Activated CD8-positive, alpha-beta memory T cell treated with anti-CD3 and anti-CD28 coated beads, Interleukin-2, amount 10 ng/mL, durations not matched to agents 7 days and 5 days (primary cell): ENCODE measurements around the gene WDPCP. TPM values are rescaled to one million over a fixed set of nuclear protein-coding genes. Genes with fewer than 3 reads are reported as not detected.
"Not testable (repeated sequence)": the region's sequence is repeated elsewhere in the genome, so short reads cannot be mapped to it uniquely, and the experiment has no call there.

Experiments
- ATAC-seq: fragments of 150-1000 bp; cut with Tn5 transposase; one replicate; pipeline ENCODE4 v1.10.0; 2021; ENCODE audit warnings: moderate library complexity
- CTCF ChIA-PET: fragments of 350-600 bp; sonication (Branson Sonifier 250); formaldehyde crosslinking; loops from one replicate; lab custom pipeline; 2021; ENCODE audit warnings: antibody characterized with exemption; lab: Charles Lee
- DNase-seq: peaks from one replicate; pipeline ENCODE4 v3.0.0-alpha.2; 2020
- H3K27ac Mint-ChIP-seq: one replicate; pipeline ENCODE4 v1.8.0; 2021; ENCODE audit warnings: mild to moderate bottlenecking, mixed read lengths
- H3K27me3 Mint-ChIP-seq: one replicate; pipeline ENCODE4 v1.8.0; 2021; ENCODE audit warnings: mixed read lengths
- H3K36me3 Mint-ChIP-seq: one replicate; pipeline ENCODE4 v1.8.0; 2021; ENCODE audit warnings: mild to moderate bottlenecking, mixed read lengths
- H3K4me1 Mint-ChIP-seq: one replicate; pipeline ENCODE4 v1.8.0; 2021; ENCODE audit warnings: mixed read lengths
- H3K4me3 Mint-ChIP-seq: one replicate; pipeline ENCODE4 v1.8.0; 2021; ENCODE audit warnings: mild to moderate bottlenecking, moderate library complexity, mixed read lengths
- H3K9me3 Mint-ChIP-seq: one replicate; pipeline ENCODE4 v1.8.0; 2022; ENCODE audit warnings: low read depth, mixed read lengths
- total RNA-seq, 2 experiments: library from RNA; stranded (reverse); gene quantifications; one replicate each; pipeline ENCODE4 v1.2.3, GENCODE V29; 2021

WDPCP gene
- total RNA-seq, 2 experiments from 2014 or later = 7.3 to 7.6 TPM

DNA sequence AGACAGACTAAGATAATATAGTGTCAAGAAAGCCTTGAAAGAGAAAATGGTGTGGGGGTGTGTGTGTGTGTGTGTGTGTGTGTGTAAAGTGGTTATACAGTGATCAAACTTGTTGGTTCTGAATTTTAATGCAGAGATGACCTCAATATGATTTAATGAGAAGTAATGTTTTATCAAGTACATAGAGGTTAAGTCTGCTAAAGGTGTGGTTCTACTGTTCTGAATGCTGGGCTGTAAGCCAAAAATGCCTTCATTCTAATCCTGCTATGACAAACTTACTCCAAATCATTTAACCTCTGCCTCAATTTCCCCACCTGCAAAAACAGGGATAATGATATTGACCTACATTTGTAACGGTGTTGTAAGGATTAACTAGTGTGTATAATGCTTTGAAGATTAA lies 87.9 kb downstream of the WDPCP start:
- CTCF ChIA-PET = no interaction called here
- no peak for ATAC-seq
- Mint-ChIP-seq H3K9me3 (no peaks in the 10 kb centered on the region), H3K4me3 (no peak overlapping the region), H3K4me1 (no peaks in the 10 kb centered on the region), H3K27me3 (no peaks in the 10 kb centered on the region), H3K27ac (no peak overlapping the region), H3K36me3 (no peaks in the 10 kb centered on the region)
- DNase-seq = no peak

- H3K9me3 Mint-ChIP-seq = no peaks in the 10 kb centered on the region
- H3K27ac Mint-ChIP-seq = no peak overlapping the region
- DNase-seq (no peak), ATAC-seq (no peak)
- no peaks in the 10 kb centered on the region for H3K36me3 Mint-ChIP-seq
- H3K27me3 Mint-ChIP-seq = no peaks in the 10 kb centered on the region
- H3K4me1 Mint-ChIP-seq = no peaks in the 10 kb centered on the region
- H3K4me3 Mint-ChIP-seq = no peak overlapping the region
- CTCF ChIA-PET = no interaction called here
Measured at GRCh38 chr2:63497576-63497975, 90.7 kb downstream of the WDPCP start.

DNA sequence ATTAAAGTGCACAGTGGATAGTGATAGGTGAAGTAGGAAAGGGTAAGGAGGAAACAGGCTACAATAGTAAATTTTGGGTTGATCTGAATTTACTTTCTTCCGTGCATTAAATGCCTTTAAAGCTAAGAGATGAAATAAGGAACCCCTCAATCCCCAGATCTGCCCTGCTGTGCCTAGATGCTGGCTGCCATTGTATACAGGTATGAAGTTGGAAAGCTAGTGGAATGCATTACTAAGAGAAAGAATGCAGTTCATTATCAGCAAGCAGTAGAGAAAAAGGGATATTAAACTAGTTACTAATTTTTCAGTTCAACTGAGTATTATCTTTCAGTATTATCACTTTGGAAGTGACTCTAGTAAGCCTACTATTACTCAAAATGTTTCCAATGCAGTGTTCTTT lies 93.3 kb downstream of the WDPCP start:
- CTCF ChIA-PET = no interaction called here
- no peaks in the 10 kb centered on the region for H3K36me3 Mint-ChIP-seq
- DNase-seq = no peak
- no peak for ATAC-seq
- H3K4me3 Mint-ChIP-seq = no peak overlapping the region
- no peak overlapping the region for H3K27ac Mint-ChIP-seq
- H3K9me3 Mint-ChIP-seq = no peaks in the 10 kb centered on the region
- H3K4me1 Mint-ChIP-seq = no peaks in the 10 kb centered on the region
- no peaks in the 10 kb centered on the region for H3K27me3 Mint-ChIP-seq

GRCh38 chr2:63494100-63494499 lies 94.2 kb downstream of the WDPCP start:
- no peaks in the 10 kb centered on the region for H3K27me3 Mint-ChIP-seq
- CTCF ChIA-PET = no interaction called here
- H3K27ac Mint-ChIP-seq = no peak overlapping the region
- no peaks in the 10 kb centered on the region for H3K36me3 Mint-ChIP-seq
- ATAC-seq = no peak
- H3K4me3 Mint-ChIP-seq = no peak overlapping the region
- DNase-seq = no peak
- H3K4me1 Mint-ChIP-seq = no peaks in the 10 kb centered on the region
- H3K9me3 Mint-ChIP-seq = no peaks in the 10 kb centered on the region

DNA sequence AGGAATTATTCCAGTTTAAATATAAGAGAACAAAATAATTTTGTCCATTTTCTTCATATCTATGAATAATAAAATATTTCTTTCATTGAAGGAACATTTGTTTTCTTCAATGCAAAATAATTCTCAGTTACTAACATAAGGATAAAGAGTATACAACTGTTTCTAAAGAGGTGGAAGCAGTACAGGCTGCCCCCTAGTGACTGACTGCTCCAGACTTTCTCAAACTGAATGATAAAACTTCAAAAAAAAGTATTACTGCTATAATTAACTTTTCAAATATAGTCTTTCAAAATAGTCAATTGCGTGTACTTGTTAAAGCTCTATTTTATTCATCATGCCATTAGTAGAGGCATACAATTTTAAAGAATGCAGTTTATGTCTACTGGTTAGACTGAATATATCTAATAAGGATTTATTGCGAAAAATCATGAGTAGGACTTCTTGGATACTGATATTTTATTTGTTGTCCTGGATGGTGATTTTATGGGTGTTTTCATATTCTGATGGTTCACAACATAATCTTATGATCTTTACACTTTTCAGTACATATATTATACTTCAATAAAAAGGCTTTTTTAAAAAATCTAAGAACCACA lies 100.1 kb downstream of the WDPCP start:
- no peaks in the 10 kb centered on the region for H3K9me3 Mint-ChIP-seq
- H3K4me1 Mint-ChIP-seq = no peaks in the 10 kb centered on the region
- H3K27ac Mint-ChIP-seq = no peak overlapping the region
- H3K36me3 Mint-ChIP-seq = no peaks in the 10 kb centered on the region
- DNase-seq (peak; percentile 40), ATAC-seq (no peak)
- no peak overlapping the region for H3K4me3 Mint-ChIP-seq
- no peaks in the 10 kb centered on the region for H3K27me3 Mint-ChIP-seq
- CTCF ChIA-PET = interaction anchor here (1.2 to 1.3 kb wide), 2 partner anchors 63 to 432 kb away, joined by 3 read pairs; no protein-coding TSS in a partner anchor

GRCh38 chr2:63486861-63487290 lies 101.4 kb downstream of the WDPCP start:
- Mint-ChIP-seq H3K27me3 (no peaks in the 10 kb centered on the region), H3K4me3 (no peak overlapping the region), H3K9me3 (no peaks in the 10 kb centered on the region), H3K27ac (no peak overlapping the region), H3K36me3 (no peaks in the 10 kb centered on the region), H3K4me1 (no peaks in the 10 kb centered on the region)
- CTCF ChIA-PET = interaction anchor here (1.3 kb wide), 1 partner anchor 62 kb away, joined by 3 read pairs; no protein-coding TSS in a partner anchor
- ATAC-seq (no peak), DNase-seq (no peak)

GRCh38 chr2:63484901-63485300 lies 103.4 kb downstream of the WDPCP start:
- Mint-ChIP-seq H3K9me3 (no peaks in the 10 kb centered on the region), H3K4me3 (no peak overlapping the region), H3K4me1 (no peaks in the 10 kb centered on the region), H3K36me3 (no peaks in the 10 kb centered on the region), H3K27ac (no peak overlapping the region), H3K27me3 (no peaks in the 10 kb centered on the region)
- no peak for ATAC-seq
- CTCF ChIA-PET = no interaction called here
- DNase-seq = no peak

- no peak overlapping the region for H3K27ac Mint-ChIP-seq
- no peaks in the 10 kb centered on the region for H3K4me1 Mint-ChIP-seq
Measured at GRCh38 chr2:63484481-63484880, 103.8 kb downstream of the WDPCP start.

DNA sequence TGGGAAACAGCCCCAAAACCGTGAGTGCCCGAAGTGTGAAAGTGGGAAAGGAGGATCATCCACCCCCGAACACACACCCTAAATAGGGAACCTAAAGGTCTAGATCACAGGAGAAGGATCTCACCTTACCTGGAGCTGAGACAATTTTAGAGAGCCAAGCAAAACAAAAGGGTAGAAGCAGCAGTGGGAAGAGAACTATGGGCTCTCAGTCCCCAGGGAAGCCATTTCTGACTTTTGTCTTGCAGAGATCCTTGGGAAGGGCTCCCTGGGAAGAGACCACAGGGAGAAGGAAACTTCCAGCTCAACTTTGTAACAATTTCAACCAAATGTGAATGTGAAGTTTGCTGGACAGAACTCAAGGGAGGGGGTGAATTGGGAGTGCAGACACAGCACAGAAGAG lies 110.6 kb downstream of the WDPCP start:
- Mint-ChIP-seq H3K27me3 (no peaks in the 10 kb centered on the region), H3K4me3 (no peak overlapping the region), H3K36me3 (no peaks in the 10 kb centered on the region), H3K27ac (no peak overlapping the region), H3K4me1 (no peaks in the 10 kb centered on the region), H3K9me3 (no peaks in the 10 kb centered on the region)
- DNase-seq (no peak), ATAC-seq (no peak)
- CTCF ChIA-PET = no interaction called here

More at GRCh38 chr2:63484481-63484880, 103.8 kb downstream of the WDPCP start:
- H3K27me3 Mint-ChIP-seq = no peaks in the 10 kb centered on the region
- no peaks in the 10 kb centered on the region for H3K36me3 Mint-ChIP-seq
- no peak for ATAC-seq
- H3K4me3 Mint-ChIP-seq = no peak overlapping the region
- no peaks in the 10 kb centered on the region for H3K9me3 Mint-ChIP-seq
- CTCF ChIA-PET = no interaction called here
- DNase-seq = no peak

- H3K27ac Mint-ChIP-seq, H3K9me3 Mint-ChIP-seq, H3K27me3 Mint-ChIP-seq, H3K36me3 Mint-ChIP-seq, ATAC-seq, CTCF ChIA-PET, DNase-seq, H3K4me1 Mint-ChIP-seq, H3K4me3 Mint-ChIP-seq: not testable (repeated sequence)
Measured at GRCh38 chr2:63469313-63469712, 119.0 kb downstream of the WDPCP start.

DNA sequence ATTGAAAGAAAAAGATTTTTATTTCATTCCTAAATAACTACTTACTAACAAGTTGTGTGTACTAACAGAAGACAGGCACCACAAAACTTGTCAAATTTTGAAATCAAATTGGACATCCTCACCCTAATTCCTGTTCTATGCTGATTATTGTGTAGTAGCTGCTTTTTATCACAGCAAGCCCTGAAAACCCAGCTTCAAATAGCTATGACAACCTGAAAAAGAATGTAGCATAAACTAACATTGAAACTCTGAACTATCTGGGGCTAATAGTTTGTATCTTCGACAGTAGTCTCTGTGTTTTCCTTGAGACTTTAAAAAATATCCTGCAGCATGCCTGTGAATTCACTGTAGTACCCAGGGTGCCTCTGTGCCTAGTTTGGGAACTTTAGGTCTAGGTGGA lies 122.6 kb downstream of the WDPCP start:
- DNase-seq (no peak), ATAC-seq (no peak)
- H3K27me3 Mint-ChIP-seq = no peaks in the 10 kb centered on the region
- H3K9me3 Mint-ChIP-seq = peaks cover 4% of the 10 kb centered on the region
- H3K4me1 Mint-ChIP-seq = no peaks in the 10 kb centered on the region
- peaks cover 15% of the 10 kb centered on the region for H3K36me3 Mint-ChIP-seq
- no peak overlapping the region for H3K27ac Mint-ChIP-seq
- no peak overlapping the region for H3K4me3 Mint-ChIP-seq
- CTCF ChIA-PET = no interaction called here

DNA sequence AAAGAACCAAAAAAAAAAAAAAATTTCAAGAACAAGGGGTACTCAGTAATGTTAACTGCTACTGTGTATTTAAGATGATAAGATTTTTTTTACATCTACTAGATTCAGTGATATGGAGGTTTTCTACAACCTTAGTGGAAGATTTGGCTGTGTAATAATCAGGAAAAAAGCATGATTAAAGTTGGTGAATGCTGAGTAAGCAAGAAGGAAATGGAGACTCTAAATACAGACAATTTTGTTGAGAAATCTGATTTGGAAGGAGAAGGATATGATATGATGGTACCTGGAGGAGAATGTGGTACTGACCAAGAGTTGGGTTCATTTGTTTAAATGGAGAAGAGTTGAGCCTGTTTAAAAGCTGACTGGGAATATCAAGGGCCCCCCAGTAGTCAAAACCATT lies 125.1 kb downstream of the WDPCP start:
- H3K27ac Mint-ChIP-seq = no peak overlapping the region
- ATAC-seq (no peak), DNase-seq (no peak)
- no peaks in the 10 kb centered on the region for H3K27me3 Mint-ChIP-seq
- H3K4me3 Mint-ChIP-seq = no peak overlapping the region
- CTCF ChIA-PET = no interaction called here
- peaks cover 15% of the 10 kb centered on the region for H3K36me3 Mint-ChIP-seq
- peaks cover 10% of the 10 kb centered on the region for H3K9me3 Mint-ChIP-seq
- H3K4me1 Mint-ChIP-seq = no peaks in the 10 kb centered on the region

- no peak overlapping the region for H3K27ac Mint-ChIP-seq
- CTCF ChIA-PET = interaction anchor here (1.5 kb wide), 1 partner anchor 22 kb away, joined by 3 read pairs; no protein-coding TSS in a partner anchor
- peaks cover 14% of the 10 kb centered on the region for H3K4me1 Mint-ChIP-seq
- no peak overlapping the region for H3K4me3 Mint-ChIP-seq
- H3K9me3 Mint-ChIP-seq = no peaks in the 10 kb centered on the region
- ATAC-seq = no peak
- DNase-seq = no peak
- no peaks in the 10 kb centered on the region for H3K27me3 Mint-ChIP-seq
- no peaks in the 10 kb centered on the region for H3K36me3 Mint-ChIP-seq
Measured at GRCh38 chr2:63446658-63447057, 141.6 kb downstream of the WDPCP start.

- peaks cover 7% of the 10 kb centered on the region for H3K4me1 Mint-ChIP-seq
- H3K27ac Mint-ChIP-seq = peak overlapping the region; percentile 68
- H3K27me3 Mint-ChIP-seq = no peaks in the 10 kb centered on the region
- H3K9me3 Mint-ChIP-seq = no peaks in the 10 kb centered on the region
- ATAC-seq (peak; percentile 39), DNase-seq (no peak)
- no peaks in the 10 kb centered on the region for H3K36me3 Mint-ChIP-seq
- CTCF ChIA-PET = interaction anchor here (1.3 kb wide), 1 partner anchor 20 kb away, joined by 3 read pairs; no protein-coding TSS in a partner anchor
- H3K4me3 Mint-ChIP-seq = peak overlapping the region; percentile 51
Measured at GRCh38 chr2:63444565-63445288, 143.6 kb downstream of the WDPCP start.
